Heart left ventricle (tissue), 16 donors: ENCODE measurements around the gene PELO. TPM values are rescaled to one million over a fixed set of nuclear protein-coding genes. Genes with fewer than 3 reads are reported as not detected.
A peak's percentile ranks its signal among the peaks of the same experiment; 100 is the strongest.

Source experiments
- ATAC-seq, 4 donors: fragments of 200-7000 bp; cut with Tn5 transposase; one replicate each; pipeline ENCODE4 v1.9.1; 2020 to 2022; ENCODE audit warnings: moderate library complexity in 4 of 4, mild to moderate bottlenecking in 3 of 4, moderate number of reproducible peaks in 1 of 4
- DNase-seq, 5 donors: peaks; one replicate each; pipeline ENCODE4 v3.0.0-alpha.2; 2020
- H3K27ac ChIP-seq, 12 donors: fragments of 200-600 bp; sonication (generic) in 4 of 12; one replicate each; pipeline versions ENCODE4 v1.5.0 to v1.8.0; 2016 to 2022; ENCODE audit warnings: mild to moderate bottlenecking in 2 of 12
- H3K27me3 ChIP-seq, 9 donors: fragments of 200-600 bp; sonication (generic) in 2 of 9; one replicate each; pipeline versions ENCODE4 v1.5.1 to v1.8.0; 2016 to 2022; ENCODE audit warnings: mild to moderate bottlenecking in 3 of 9
- H3K36me3 ChIP-seq, 9 donors: fragments of 200-600 bp; sonication (generic) in 2 of 9; one replicate each; pipeline versions ENCODE4 v1.5.0 to v1.8.0; 2018 to 2022; ENCODE audit warnings: mild to moderate bottlenecking in 2 of 9
- H3K4me1 ChIP-seq, 12 donors: fragments of 200-600 bp; sonication (generic) in 4 of 12; one replicate each; pipeline versions ENCODE4 v1.5.0 to v1.8.0; 2016 to 2022; ENCODE audit warnings: mild to moderate bottlenecking in 3 of 12
- H3K4me3 ChIP-seq, 12 donors: fragments of 200-600 bp; sonication (generic) in 4 of 12; one replicate each; pipeline versions ENCODE4 v1.5.0 to v1.8.0; 2017 to 2022; ENCODE audit warnings: mild to moderate bottlenecking in 9 of 12, moderate library complexity in 4 of 12
- H3K9me3 ChIP-seq, 12 donors: fragments of 200-600 bp; sonication (generic) in 4 of 12; one replicate each; pipeline versions ENCODE4 v1.5.0 to v1.8.0; 2016 to 2022; ENCODE audit warnings: mild to moderate bottlenecking in 1 of 12
- POLR2A ChIP-seq, 2 donors: fragments of 450-650 bp; IDR thresholded peaks; one replicate each; pipeline ENCODE4 v1.6.1; 2017; ENCODE audit warnings: antibody characterized with exemption in 2 of 2, mild to moderate bottlenecking in 2 of 2, moderate library complexity in 2 of 2
- WGBS, 4 donors: extraction: QIAGEN DNeasy Blood & Tissue Kit in 2 of 4; methylation state at CpG; one replicate each; pipeline versions ENCODE4 v1.1.5 to v1.1.7; 2013 to 2018; 5-methylcytosine and 5-hydroxymethylcytosine counted together
- intact Hi-C, 10 donors: fragments of 100-400 bp; cut with DNase I; formaldehyde crosslinking; loops; one replicate each; pipeline versions ENCODE4 v1.11.1 to v1.14.2; 2022
- polyA plus RNA-seq, 2 donors: library from polyadenylated mRNA; stranded (reverse); fragments of 200-250 nt; gene quantifications; one replicate each; pipeline ENCODE4 v1.2.3, GENCODE V29; 2013
- total RNA-seq, 9 donors: library from RNA; depleted of rRNA in 2 of 9; stranded (reverse); fragments of >200 nt in 2 of 9; fragmentation: NEBNext Ultra II Directional in 3 of 9; extraction: Animal tissue kit (Norgen Biotek cat#: 25700) in 3 of 9; gene quantifications; one replicate each; pipeline versions ENCODE4 v1.1.0 to v1.2.4, GENCODE V29; 2016 to 2023
- TF ChIP-seq, protein P1 (sequence below), 12 donors: fragments of 200-600 bp; sonication (generic) in 4 of 12; IDR thresholded peaks; one replicate each; pipeline versions ENCODE4 v1.5.0 to v1.8.0; 2018 to 2022; ENCODE audit warnings: antibody characterized with exemption in 12 of 12, mild to moderate bottlenecking in 5 of 12
- donor health status: ischemic (EF 13 %, LVEDD 7.1; RV severe dilation, severe dysfunction).
- donor health status: healthy with polysubstance abuse.
- donor health status: DM: no; HTN: yes; CAD: no.
- donor health status: DM: no; HTN: no; CAD: no.
- donor health status: ischemic (EF 25% LVEDD 6.9; RV normal size, moderate dysfunction).
- donor health status: ischemic (EF 25% LVEDD 5.7; RV mildly dilated, moderate dysfunction).
- donor health status: healthy.
- donor health status: DM: yes; HTN: yes; CAD: no.
- donor health status: ischemic (EF 35%, LVEDD 5.7; RV mildly dilated, moderate dysfunction).
- donor health status: nonischemic (EF 11% LVEDD 7.7; RV severe dilation, severe dysfunction).
- donor health status: DM: yes; HTN: yes; CAD: no.
- donor health status: PGD.
- donor health status: ischemic (EF 29% LVEDD 5.4; RV normal size, mild dysfunction).
- donor health status: nonischemic (EF 23%, LVEDD 6.1; RV moderate dilation, normal function).

The PELO gene
- total and polyA plus RNA-seq, 11 donors = 4.3 to 28.4 (median 16.8) TPM

GRCh38 chr5:52771343-52772039 lies 16.2 kb upstream of the PELO start:
- DNase-seq = no peak
- ATAC-seq = no peak
- Histone ChIP-seq H3K27ac (peak overlapping the region in 4 of 12 donors; percentile 10 to 70 (median 53)), H3K4me3 (no peak overlapping the region), H3K4me1 (peaks cover 0 to 30% (median 0%) of the 10 kb centered on the region in 12 donors), H3K27me3 (no peaks in the 10 kb centered on the region), H3K36me3 (no peaks in the 10 kb centered on the region), H3K9me3 (no peaks in the 10 kb centered on the region)
- TF ChIP-seq, protein P1, sequence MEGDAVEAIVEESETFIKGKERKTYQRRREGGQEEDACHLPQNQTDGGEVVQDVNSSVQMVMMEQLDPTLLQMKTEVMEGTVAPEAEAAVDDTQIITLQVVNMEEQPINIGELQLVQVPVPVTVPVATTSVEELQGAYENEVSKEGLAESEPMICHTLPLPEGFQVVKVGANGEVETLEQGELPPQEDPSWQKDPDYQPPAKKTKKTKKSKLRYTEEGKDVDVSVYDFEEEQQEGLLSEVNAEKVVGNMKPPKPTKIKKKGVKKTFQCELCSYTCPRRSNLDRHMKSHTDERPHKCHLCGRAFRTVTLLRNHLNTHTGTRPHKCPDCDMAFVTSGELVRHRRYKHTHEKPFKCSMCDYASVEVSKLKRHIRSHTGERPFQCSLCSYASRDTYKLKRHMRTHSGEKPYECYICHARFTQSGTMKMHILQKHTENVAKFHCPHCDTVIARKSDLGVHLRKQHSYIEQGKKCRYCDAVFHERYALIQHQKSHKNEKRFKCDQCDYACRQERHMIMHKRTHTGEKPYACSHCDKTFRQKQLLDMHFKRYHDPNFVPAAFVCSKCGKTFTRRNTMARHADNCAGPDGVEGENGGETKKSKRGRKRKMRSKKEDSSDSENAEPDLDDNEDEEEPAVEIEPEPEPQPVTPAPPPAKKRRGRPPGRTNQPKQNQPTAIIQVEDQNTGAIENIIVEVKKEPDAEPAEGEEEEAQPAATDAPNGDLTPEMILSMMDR (IDR thresholded peaks at IDR 0.05) = no peak
- no peak for TF ChIP-seq POLR2A (IDR thresholded peaks at IDR 0.05)
- WGBS, 4 donors = 66 to 86% (median 77%) methylated on average over 3 of the region's 3 CpGs
- intact Hi-C loops = loop anchor here in 1 of 10 donors (5.0 kb wide), 1 partner anchor 44 kb away; no protein-coding TSS in a partner anchor

- H3K4me1 ChIP-seq = peaks cover 0 to 30% (median 2%) of the 10 kb centered on the region in 12 donors
- H3K36me3 ChIP-seq = no peaks in the 10 kb centered on the region
- peak overlapping the region in 10 of 12 donors; percentile 34 to 70 (median 60) for H3K27ac ChIP-seq
- no peaks in the 10 kb centered on the region for H3K27me3 ChIP-seq
- no peak overlapping the region for H3K4me3 ChIP-seq
- intact Hi-C loops = loop anchor here in 1 of 10 donors (5.0 kb wide), 1 partner anchor 45 kb away; no protein-coding TSS in a partner anchor
- DNase-seq = no peak
- H3K9me3 ChIP-seq = no peaks in the 10 kb centered on the region
- TF ChIP-seq, protein P1 (IDR thresholded peaks at IDR 0.05) = no peak
- TF ChIP-seq POLR2A (IDR thresholded peaks at IDR 0.05) = no peak
- ATAC-seq = no peak
Measured at GRCh38 chr5:52772668-52773067, 15.0 kb upstream of the PELO start.

GRCh38 chr5:52773342-52773741 lies 14.4 kb upstream of the PELO start:
- Histone ChIP-seq H3K27ac (peak overlapping the region in 11 of 12 donors; percentile 34 to 72 (median 61)), H3K9me3 (no peaks in the 10 kb centered on the region), H3K4me3 (no peak overlapping the region), H3K27me3 (no peaks in the 10 kb centered on the region), H3K36me3 (no peaks in the 10 kb centered on the region), H3K4me1 (peaks cover 0 to 27% (median 2%) of the 10 kb centered on the region in 12 donors)
- TF ChIP-seq, protein P1 (IDR thresholded peaks at IDR 0.05) = no peak
- no peak for TF ChIP-seq POLR2A (IDR thresholded peaks at IDR 0.05)
- DNase-seq (no peak), ATAC-seq (peak in 2 of 4 donors; percentile 47 to 87)
- 56 to 73% (median 66%) methylated on average over 2 of the region's 2 CpGs for WGBS, 4 donors
- intact Hi-C loops = loop anchor here in 1 of 10 donors (5.0 kb wide), 1 partner anchor 46 kb away; no protein-coding TSS in a partner anchor

GRCh38 chr5:52774005-52774410 lies 13.7 kb upstream of the PELO start:
- Histone ChIP-seq H3K4me3 (no peak overlapping the region), H3K27me3 (no peaks in the 10 kb centered on the region), H3K27ac (peak overlapping the region in 11 of 12 donors; percentile 32 to 72 (median 62)), H3K9me3 (no peaks in the 10 kb centered on the region), H3K36me3 (no peaks in the 10 kb centered on the region), H3K4me1 (peaks cover 0 to 25% (median 2%) of the 10 kb centered on the region in 12 donors)
- intact Hi-C loops = loop anchor here in 1 of 10 donors (5.0 kb wide), 1 partner anchor 47 kb away; no protein-coding TSS in a partner anchor
- no peak for DNase-seq
- WGBS, 4 donors = 31 to 41% (median 33%) methylated on average over 5 of the region's 5 CpGs
- no peak for TF ChIP-seq POLR2A (IDR thresholded peaks at IDR 0.05)
- TF ChIP-seq, protein P1 (IDR thresholded peaks at IDR 0.05) = no peak
- peak in 2 of 4 donors; percentile 52 to 62 for ATAC-seq
